DOHH2 (cell line): ENCODE results near the gene SYNGR2.
A peak's percentile ranks its signal among the peaks of the same experiment; 100 is the strongest.

Experiments
- H3F3A ChIP-seq: fragments of 200-600 bp; sonication (generic), shearing (Covaris generic); 2 replicates; pipeline ENCODE4 v1.6.0; 2016; ENCODE audit warnings: antibody characterized with exemption, mild to moderate bottlenecking; ENCODE audit not compliant: control insufficient read depth, insufficient read depth
- H3K27ac ChIP-seq: fragments of 200-600 bp; sonication (generic); 2 replicates; pipeline ENCODE4 v1.5.1; 2014; ENCODE audit warnings: low read depth, mild to moderate bottlenecking, low read length, moderate library complexity
- H3K27me3 ChIP-seq: fragments of 200-600 bp; sonication (generic); 2 replicates; pipeline ENCODE4 v1.6.1; 2014; ENCODE audit warnings: mild to moderate bottlenecking, low read length, mixed read lengths; ENCODE audit not compliant: control insufficient read depth
- H3K36me3 ChIP-seq: fragments of 200-600 bp; sonication (generic); 2 replicates; pipeline ENCODE4 v1.6.1; 2014; ENCODE audit warnings: mild to moderate bottlenecking, low read length, moderate library complexity, mixed read lengths; ENCODE audit not compliant: control insufficient read depth
- H3K4me1 ChIP-seq: fragments of 200-600 bp; sonication (generic); 2 replicates; pipeline ENCODE4 v1.6.1; 2014; ENCODE audit warnings: mild to moderate bottlenecking, low read length, mixed read lengths; ENCODE audit not compliant: control insufficient read depth
- H3K4me2 ChIP-seq: fragments of 200-600 bp; sonication (generic); 2 replicates; pipeline ENCODE4 v1.6.0; 2014; ENCODE audit warnings: mild to moderate bottlenecking, low read length, moderate library complexity
- H3K4me3 ChIP-seq: fragments of 200-600 bp; sonication (generic); 2 replicates; pipeline ENCODE4 v1.5.1; 2014; ENCODE audit warnings: mild to moderate bottlenecking, low read length, mixed read lengths
- H3K79me2 ChIP-seq: fragments of 200-600 bp; sonication (generic); 2 replicates; pipeline ENCODE4 v1.6.1; 2014; ENCODE audit warnings: mild to moderate bottlenecking, low read length, mixed read lengths; ENCODE audit not compliant: control insufficient read depth
- H3K9me2 ChIP-seq: fragments of 200-600 bp; sonication (generic); replicated peaks from 2 replicates; pipeline ENCODE4 v1.6.1; 2014; ENCODE audit warnings: mild to moderate bottlenecking, low read length, mixed read lengths; ENCODE audit not compliant: control insufficient read depth
- H3K9me3 ChIP-seq: fragments of 200-600 bp; sonication (generic); 2 replicates; pipeline ENCODE4 v1.6.1; 2014; ENCODE audit warnings: antibody characterized with exemption, low read length, mixed read lengths; ENCODE audit not compliant: control insufficient read depth, insufficient read depth
- H4K20me1 ChIP-seq: fragments of 200-600 bp; sonication (generic); 2 replicates; pipeline ENCODE4 v1.6.0; 2014; ENCODE audit warnings: low read depth, mild to moderate bottlenecking, antibody characterized with exemption, low read length, moderate library complexity; ENCODE audit not compliant: control insufficient read depth, insufficient read depth
- EZH2phosphoT487 ChIP-seq: fragments of 200-600 bp; sonication (generic); IDR thresholded peaks from 2 replicates; pipeline ENCODE4 v1.6.1; 2017; ENCODE audit warnings: borderline replicate concordance, mild to moderate bottlenecking, antibody characterized with exemption, low read length, moderate library complexity, mixed read lengths
- TF ChIP-seq, protein P1 (sequence below): fragments of 200-600 bp; sonication (generic); IDR thresholded peaks from one replicate; pipeline ENCODE4 v1.5.1; 2014; ENCODE audit warnings: antibody characterized with exemption, mild to moderate bottlenecking, low read depth, low read length; ENCODE audit not compliant: poor library complexity, severe bottlenecking

Gene SYNGR2

GRCh38 chr17:78168242-78168902 lies at the start of gene SYNGR2:
SYNGR2 (plus strand) TSS chr17:78168581; CDS start chr17:78168617, 36 bp downstream.
- Histone ChIP-seq H3K79me2 (peaks cover 39% of the 10 kb centered on the region), H4K20me1 (peaks cover 12% of the 10 kb centered on the region), H3F3A (peaks cover 9% of the 10 kb centered on the region), H3K4me1 (peaks cover 58% of the 10 kb centered on the region), H3K9me2 (no peaks in the 10 kb centered on the region), H3K36me3 (peaks cover 45% of the 10 kb centered on the region), H3K4me3 (peak within 1 kb of the TSS; percentile 80), H3K9me3 (no peaks in the 10 kb centered on the region), H3K27ac (peak within 1 kb of the TSS; percentile 65), H3K4me2 (peak within 1 kb of the TSS; percentile 94), H3K27me3 (no peaks in the 10 kb centered on the region)
- TF ChIP-seq EZH2phosphoT487: no peak
- TF ChIP-seq, protein P1, sequence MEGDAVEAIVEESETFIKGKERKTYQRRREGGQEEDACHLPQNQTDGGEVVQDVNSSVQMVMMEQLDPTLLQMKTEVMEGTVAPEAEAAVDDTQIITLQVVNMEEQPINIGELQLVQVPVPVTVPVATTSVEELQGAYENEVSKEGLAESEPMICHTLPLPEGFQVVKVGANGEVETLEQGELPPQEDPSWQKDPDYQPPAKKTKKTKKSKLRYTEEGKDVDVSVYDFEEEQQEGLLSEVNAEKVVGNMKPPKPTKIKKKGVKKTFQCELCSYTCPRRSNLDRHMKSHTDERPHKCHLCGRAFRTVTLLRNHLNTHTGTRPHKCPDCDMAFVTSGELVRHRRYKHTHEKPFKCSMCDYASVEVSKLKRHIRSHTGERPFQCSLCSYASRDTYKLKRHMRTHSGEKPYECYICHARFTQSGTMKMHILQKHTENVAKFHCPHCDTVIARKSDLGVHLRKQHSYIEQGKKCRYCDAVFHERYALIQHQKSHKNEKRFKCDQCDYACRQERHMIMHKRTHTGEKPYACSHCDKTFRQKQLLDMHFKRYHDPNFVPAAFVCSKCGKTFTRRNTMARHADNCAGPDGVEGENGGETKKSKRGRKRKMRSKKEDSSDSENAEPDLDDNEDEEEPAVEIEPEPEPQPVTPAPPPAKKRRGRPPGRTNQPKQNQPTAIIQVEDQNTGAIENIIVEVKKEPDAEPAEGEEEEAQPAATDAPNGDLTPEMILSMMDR: no peak

DNA sequence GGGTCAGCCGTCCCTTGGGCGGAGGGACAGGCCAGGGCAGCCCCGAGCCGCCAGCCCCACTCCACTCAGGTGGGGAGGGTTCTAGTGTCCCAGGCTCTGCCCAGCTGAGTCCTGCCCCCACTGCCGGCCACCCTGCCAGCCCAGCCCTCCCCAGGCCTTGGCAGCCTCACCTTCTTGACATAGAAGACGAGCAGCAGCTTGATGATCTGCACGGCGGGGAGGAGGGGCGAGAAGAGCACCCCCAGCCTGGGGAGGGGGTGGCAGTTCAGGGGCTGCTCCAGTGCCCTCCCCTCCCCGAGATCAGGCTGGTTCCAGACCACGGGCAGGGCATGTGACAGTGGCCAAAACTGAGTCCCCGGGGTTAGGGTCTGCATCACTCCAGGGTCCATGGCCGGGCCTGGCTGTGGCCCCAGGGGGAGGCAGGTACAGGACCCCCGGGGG lies 49.6 kb upstream of the SYNGR2 start:
- no peaks in the 10 kb centered on the region for H3K9me3 ChIP-seq
- no peaks in the 10 kb centered on the region for H3K27me3 ChIP-seq
- H3K79me2 ChIP-seq: peaks cover 29% of the 10 kb centered on the region
- no peak overlapping the region for H3K4me3 ChIP-seq
- no peaks in the 10 kb centered on the region for H3K9me2 ChIP-seq
- no peak overlapping the region for H3K4me2 ChIP-seq
- H3K36me3 ChIP-seq: peaks cover 75% of the 10 kb centered on the region
- TF ChIP-seq, protein P1: no peak
- TF ChIP-seq EZH2phosphoT487: no peak
- no peak overlapping the region for H3K27ac ChIP-seq
- H4K20me1 ChIP-seq: no peaks in the 10 kb centered on the region
- no peaks in the 10 kb centered on the region; the same call in 1 of the 2 replicates for H3F3A ChIP-seq
- H3K4me1 ChIP-seq: peaks cover 31% of the 10 kb centered on the region

- no peaks in the 10 kb centered on the region for H4K20me1 ChIP-seq
- H3K79me2 ChIP-seq: peaks cover 45% of the 10 kb centered on the region
- no peaks in the 10 kb centered on the region for H3F3A ChIP-seq
- H3K27ac ChIP-seq: no peak overlapping the region
- H3K27me3 ChIP-seq: no peaks in the 10 kb centered on the region
- no peaks in the 10 kb centered on the region for H3K9me3 ChIP-seq
- TF ChIP-seq, protein P1: no peak
- no peak for TF ChIP-seq EZH2phosphoT487
- H3K9me2 ChIP-seq: no peaks in the 10 kb centered on the region
- H3K4me1 ChIP-seq: peaks cover 48% of the 10 kb centered on the region
- peaks cover 75% of the 10 kb centered on the region for H3K36me3 ChIP-seq
- H3K4me3 ChIP-seq: no peak overlapping the region
- no peak overlapping the region for H3K4me2 ChIP-seq
These were observed 47.8 kb upstream of the SYNGR2 start for GRCh38 chr17:78120537-78120936.
